ENCODE results near the gene TMEM263. TPM values are rescaled to one million over a fixed set of nuclear protein-coding genes. Genes with fewer than 3 reads are reported as not detected.

TMEM263 gene
- total and polyA plus RNA-seq, 2 of the 8 experiments (the other 6 are each of a cell fraction or from before 2014, with no cell fraction given), result 2.9 to 12.3 TPM

DNA sequence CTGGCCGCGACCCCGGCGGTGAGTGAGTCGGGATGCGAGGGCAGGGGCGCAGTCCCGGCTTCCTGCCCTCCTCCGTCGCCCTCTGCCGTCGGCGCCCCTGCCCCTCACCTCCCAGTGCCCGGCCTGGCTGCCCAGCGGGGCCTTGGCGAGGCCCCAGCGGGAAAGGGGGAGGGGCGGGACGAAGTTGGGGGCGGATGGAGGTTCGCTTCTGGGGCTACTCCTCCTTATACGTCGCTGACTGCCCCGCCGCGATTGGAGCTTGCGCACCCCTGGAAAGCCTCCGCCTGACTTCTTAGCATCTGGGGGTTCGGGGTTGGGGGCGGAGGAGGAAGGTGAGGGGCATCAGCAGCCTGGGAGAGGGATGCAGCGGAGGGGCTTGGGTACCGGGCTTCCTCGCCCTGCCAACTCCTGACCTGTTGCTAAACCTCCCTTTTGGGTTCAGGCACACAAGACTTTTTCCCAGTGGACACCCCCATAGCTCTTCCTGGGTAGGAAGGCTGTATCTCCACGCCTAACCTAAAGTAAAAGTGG, 406 bp downstream of the TMEM263 start (continued):
- no peak for TF ChIP-seq CBX8 (IDR thresholded peaks at IDR 0.05; ENCODE audit: borderline replicate concordance, low read depth, low read length)
- peak in 1 of 2 experiments; percentile 59; a peak in 1 of 4 replicates for TF ChIP-seq HDAC2 (IDR thresholded peaks at IDR 0.05; ENCODE audit: borderline replicate concordance in 1 of 2, low read depth in 2 of 2, low read length in 2 of 2)
- TF ChIP-seq MAFK (IDR thresholded peaks at IDR 0.05; ENCODE audit: low read depth, low read length), result no peak
- TF ChIP-seq USF2 (IDR thresholded peaks at IDR 0.05; ENCODE audit: low read length), result no peak
- TF ChIP-seq GABPA (IDR thresholded peaks at IDR 0.05; ENCODE audit: borderline replicate concordance, insufficient read depth, low read length), result no peak
- TF ChIP-seq POLR2AphosphoS5 (IDR thresholded peaks at IDR 0.05; ENCODE audit: low read depth, low read length), result no peak
- no peak for TF ChIP-seq SP2 (IDR thresholded peaks at IDR 0.05; ENCODE audit: low read length)
- TF ChIP-seq, protein P1, sequence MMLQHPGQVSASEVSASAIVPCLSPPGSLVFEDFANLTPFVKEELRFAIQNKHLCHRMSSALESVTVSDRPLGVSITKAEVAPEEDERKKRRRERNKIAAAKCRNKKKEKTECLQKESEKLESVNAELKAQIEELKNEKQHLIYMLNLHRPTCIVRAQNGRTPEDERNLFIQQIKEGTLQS (IDR thresholded peaks at IDR 0.05; ENCODE audit: insufficient read depth, low read depth, low read length), result no peak
- peak; percentile 11 to 44 (median 35) for TF ChIP-seq CTCF (IDR thresholded peaks at IDR 0.05; ENCODE audit: control extremely low read depth in 1 of 3, insufficient read depth in 1 of 3, low read depth in 1 of 3, low read length in 3 of 3)
- peak; percentile 5; the same call in 1 of the 2 replicates for TF ChIP-seq PHF8 (conservative IDR thresholded peaks at IDR 0.05; ENCODE audit: low read depth, low read length)
- TF ChIP-seq POU5F1 (IDR thresholded peaks at IDR 0.05; ENCODE audit: low read depth, low read length), result no peak
- no peak for TF ChIP-seq SP1 (IDR thresholded peaks at IDR 0.05; ENCODE audit: low read depth, low read length)

Measured in H1 (cell line).